HL-60 (cell line): ENCODE measurements around the gene MAN1C1.

Experiments
- CTCF ChIP-seq: IDR thresholded peaks from one replicate; pipeline ENCODE4 v1.5.1; 2011; ENCODE audit warnings: low read length, control low read depth, inconsistent platforms; ENCODE audit not compliant: insufficient read depth
- POLR2AphosphoS5 ChIP-seq: IDR thresholded peaks from 2 replicates; pipeline ENCODE4 v1.6.1; 2012; ENCODE audit warnings: low read depth

- TF ChIP-seq CTCF = no peak
- TF ChIP-seq POLR2AphosphoS5 = no peak
These were observed 187.8 kb downstream of the MAN1C1 start for GRCh38 chr1:25804244-25804963.
